Measurements from ENCODE around the gene HES7. TPM values are rescaled to one million over a fixed set of nuclear protein-coding genes. Genes with fewer than 3 reads are reported as not detected.
A peak's percentile ranks its signal among the peaks of the same experiment; 100 is the strongest.

The HES7 gene
- polyA plus RNA-seq, 1 experiment = not detected

DNA sequence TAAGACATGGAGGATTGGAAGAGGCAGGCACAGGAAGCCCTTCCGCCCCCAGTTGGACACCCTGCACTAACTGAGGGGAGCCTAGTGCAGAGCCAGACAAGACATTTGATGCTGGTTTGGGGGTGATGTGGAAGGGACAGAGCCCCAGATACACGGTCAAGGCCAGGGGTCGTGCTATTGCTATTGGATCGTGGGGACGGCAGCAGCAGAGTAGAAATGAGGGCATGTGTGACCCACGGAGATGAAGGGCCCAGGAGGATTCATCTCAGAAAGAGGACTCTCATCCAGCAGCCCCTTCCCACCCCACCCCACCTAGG, 40.9 kb upstream of the HES7 start:
- H3K4me3 ChIP-seq (ENCODE audit: low read depth, low read length) = no peak overlapping the region
- H3K27me3 ChIP-seq (ENCODE audit: control insufficient read depth, insufficient read depth, low read length) = no peaks in the 10 kb centered on the region
- ChIA-PET CTCF (no interaction called here), POLR2A (interaction anchor here (1.0 to 1.3 kb wide), 2 partner anchors 9 to 14 kb away, joined by 4 to 9 read pairs; no protein-coding TSS in a partner anchor)
- no peak for DNase-seq (ENCODE audit: low read depth, low spot score)
- H3K9me3 ChIP-seq (ENCODE audit: control insufficient read depth, insufficient read depth, low read length) = no peaks in the 10 kb centered on the region; the same call in 1 of the 2 replicates
- H3K27ac ChIP-seq (ENCODE audit: low read depth, low read length) = peak overlapping the region; percentile 47
- TF ChIP-seq, protein P1, sequence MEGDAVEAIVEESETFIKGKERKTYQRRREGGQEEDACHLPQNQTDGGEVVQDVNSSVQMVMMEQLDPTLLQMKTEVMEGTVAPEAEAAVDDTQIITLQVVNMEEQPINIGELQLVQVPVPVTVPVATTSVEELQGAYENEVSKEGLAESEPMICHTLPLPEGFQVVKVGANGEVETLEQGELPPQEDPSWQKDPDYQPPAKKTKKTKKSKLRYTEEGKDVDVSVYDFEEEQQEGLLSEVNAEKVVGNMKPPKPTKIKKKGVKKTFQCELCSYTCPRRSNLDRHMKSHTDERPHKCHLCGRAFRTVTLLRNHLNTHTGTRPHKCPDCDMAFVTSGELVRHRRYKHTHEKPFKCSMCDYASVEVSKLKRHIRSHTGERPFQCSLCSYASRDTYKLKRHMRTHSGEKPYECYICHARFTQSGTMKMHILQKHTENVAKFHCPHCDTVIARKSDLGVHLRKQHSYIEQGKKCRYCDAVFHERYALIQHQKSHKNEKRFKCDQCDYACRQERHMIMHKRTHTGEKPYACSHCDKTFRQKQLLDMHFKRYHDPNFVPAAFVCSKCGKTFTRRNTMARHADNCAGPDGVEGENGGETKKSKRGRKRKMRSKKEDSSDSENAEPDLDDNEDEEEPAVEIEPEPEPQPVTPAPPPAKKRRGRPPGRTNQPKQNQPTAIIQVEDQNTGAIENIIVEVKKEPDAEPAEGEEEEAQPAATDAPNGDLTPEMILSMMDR (IDR thresholded peaks at IDR 0.05; ENCODE audit: low read depth, low read length) = no peak

DNA sequence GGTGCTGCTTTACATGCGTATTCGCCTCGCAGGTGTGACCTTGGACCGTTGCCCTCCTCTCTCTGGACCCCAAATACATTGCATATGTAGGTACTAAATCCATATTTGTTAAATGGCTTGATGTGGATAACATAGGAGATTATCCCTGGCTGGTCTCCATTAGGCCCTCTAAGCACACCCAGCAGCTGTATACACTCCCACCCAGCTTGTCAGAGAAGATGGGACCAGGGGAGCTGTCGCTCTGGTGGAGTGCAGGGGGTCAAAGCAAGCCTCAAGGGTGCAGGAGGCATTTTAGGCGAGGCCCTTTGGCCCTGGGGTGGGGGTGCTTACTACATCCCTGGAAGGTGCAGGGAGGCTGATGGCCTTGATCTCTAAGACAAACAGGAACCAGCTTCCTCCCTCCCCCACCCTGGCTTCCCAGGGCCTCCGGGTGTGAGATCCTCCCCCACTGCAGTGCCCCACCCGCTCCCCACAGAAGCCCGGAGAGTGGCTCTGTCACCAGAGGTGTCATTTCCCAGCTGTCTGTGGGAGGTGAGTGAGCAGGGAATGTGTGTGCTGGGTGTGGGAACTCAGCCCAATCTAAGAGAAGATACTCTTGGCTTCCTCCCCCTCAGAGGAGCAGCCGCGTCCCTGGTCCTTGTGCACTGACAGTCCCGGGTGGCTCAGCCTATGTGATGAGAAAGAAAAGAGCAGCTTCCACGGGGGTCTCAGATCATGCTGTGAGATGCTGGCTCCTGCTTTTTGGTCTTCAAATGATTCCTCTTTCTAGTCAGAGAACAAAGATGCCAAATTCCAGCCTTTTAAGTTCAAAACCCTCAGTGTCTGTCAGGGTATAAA, 40.3 kb upstream of the HES7 start:
- TF ChIP-seq, protein P1 (IDR thresholded peaks at IDR 0.05; ENCODE audit: low read depth, low read length) = no peak
- no peaks in the 10 kb centered on the region; the same call in 1 of the 2 replicates for H3K9me3 ChIP-seq (ENCODE audit: control insufficient read depth, insufficient read depth, low read length)
- H3K4me3 ChIP-seq (ENCODE audit: low read depth, low read length) = no peak overlapping the region
- peak overlapping the region; percentile 47 for H3K27ac ChIP-seq (ENCODE audit: low read depth, low read length)
- ChIA-PET POLR2A (interaction anchor here (1.0 to 1.3 kb wide), 2 partner anchors 9 to 13 kb away, joined by 4 to 9 read pairs; no protein-coding TSS in a partner anchor), CTCF (no interaction called here)
- no peak for DNase-seq (ENCODE audit: low read depth, low spot score)
- no peaks in the 10 kb centered on the region for H3K27me3 ChIP-seq (ENCODE audit: control insufficient read depth, insufficient read depth, low read length)

DNA sequence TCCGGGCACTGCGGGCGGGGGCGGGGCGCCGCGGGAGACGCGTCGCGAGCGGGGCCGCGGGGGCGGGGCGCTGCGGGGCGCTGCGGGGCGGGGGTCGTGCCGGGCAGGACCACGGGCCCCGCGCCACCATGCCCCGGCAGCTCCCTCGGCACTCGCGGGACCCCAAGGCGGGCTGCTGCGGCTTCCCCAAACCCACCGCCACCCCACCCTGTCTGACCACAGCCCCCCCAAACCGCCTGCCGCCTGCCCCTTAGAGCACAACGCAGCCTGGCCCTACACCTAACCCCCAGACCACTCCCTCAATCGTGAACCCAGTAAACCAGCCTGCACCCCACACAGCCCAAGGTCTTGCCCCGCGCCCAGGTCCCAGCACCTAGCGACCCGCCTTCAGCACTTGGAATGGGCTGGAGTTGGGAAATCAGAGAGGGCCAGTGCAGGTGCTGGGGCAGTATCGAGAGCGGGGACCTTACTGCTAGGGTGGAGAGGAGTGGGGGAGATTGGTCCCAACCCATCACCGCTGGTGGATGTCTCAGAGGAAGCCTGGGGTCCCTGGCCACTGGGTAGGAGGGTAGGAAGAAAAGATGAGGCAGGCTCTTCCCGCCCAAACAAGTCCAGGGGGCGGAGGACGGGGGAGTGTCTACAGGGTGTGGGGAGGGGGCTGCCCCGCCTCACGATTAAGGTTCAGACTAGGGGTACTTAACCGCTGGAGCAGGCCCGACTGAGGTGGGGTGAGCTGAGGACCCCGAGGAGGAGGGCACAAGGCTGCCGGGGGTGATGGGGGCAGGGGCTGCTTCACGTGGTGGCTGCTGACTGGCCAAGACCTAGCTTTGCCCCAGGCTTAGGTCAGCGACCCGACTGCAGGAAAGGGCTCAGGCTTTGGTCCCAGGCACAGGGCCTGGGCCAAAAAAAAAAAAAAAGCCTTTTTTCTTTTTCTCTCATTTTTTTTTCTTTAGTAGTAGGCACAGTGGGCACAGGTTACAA, 39.4 kb upstream of the HES7 start:
- ChIA-PET POLR2A (interaction anchor here (0.6 to 1.3 kb wide), 2 partner anchors 10 to 812 kb away, joined by 3 to 9 read pairs; no protein-coding TSS in a partner anchor), CTCF (interaction anchor here (0.6 kb wide), 1 partner anchor 530 kb away, joined by 6 read pairs; no protein-coding TSS in a partner anchor)
- no peak for DNase-seq (ENCODE audit: low read depth, low spot score)
- H3K9me3 ChIP-seq (ENCODE audit: control insufficient read depth, insufficient read depth, low read length) = no peaks in the 10 kb centered on the region; the same call in 1 of the 2 replicates
- H3K4me3 ChIP-seq (ENCODE audit: low read depth, low read length) = peak overlapping the region; percentile 90
- H3K27me3 ChIP-seq (ENCODE audit: control insufficient read depth, insufficient read depth, low read length) = no peaks in the 10 kb centered on the region
- TF ChIP-seq, protein P1 (IDR thresholded peaks at IDR 0.05; ENCODE audit: low read depth, low read length) = no peak
- H3K27ac ChIP-seq (ENCODE audit: low read depth, low read length) = peak overlapping the region; percentile 47

DNA sequence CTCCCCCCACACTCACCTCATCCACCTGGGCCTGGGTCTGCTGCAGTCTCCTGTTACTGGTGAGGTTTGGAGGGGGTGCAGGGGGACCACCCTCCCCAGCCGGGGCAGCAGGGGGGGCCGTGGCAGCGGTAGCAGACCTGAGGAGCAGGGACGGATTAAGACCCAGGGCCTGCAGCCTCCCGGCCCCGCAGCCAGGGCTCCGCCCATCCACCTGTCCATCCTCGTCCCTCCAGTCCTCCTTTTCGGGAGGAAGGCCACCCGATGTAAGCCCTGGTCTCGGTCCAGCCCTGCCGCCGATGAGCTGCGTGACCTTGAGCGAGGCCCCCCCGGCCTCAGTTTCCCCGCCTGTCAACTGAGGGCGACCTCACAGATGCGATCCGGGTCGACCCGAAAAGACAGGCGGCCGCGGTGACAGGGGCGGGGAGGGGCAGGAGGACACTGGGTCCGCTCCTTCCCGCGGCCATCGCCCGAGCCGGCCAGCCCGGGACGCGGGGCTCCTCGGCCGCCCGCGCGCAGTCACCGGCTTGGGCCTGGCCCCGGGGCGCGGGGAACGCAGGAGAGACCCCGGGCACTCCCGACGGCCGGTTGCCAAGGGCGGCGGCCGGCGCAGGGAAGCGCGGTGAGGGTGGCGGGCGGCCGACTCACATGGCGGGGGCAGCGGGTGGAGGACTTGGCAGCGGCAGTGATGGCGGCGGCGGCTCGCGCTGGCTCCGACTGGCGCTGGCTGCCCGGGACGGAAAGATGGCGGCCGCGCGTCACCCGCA, 38.5 kb upstream of the HES7 start, which contains the start of gene VAMP2:
Gene VAMP2, minus strand, starts transcription at position 716 of the 764 bp plus-strand sequence. Its CDS starts 69 bp downstream, at position 647.
- CTCF ChIA-PET = interaction anchor here (0.6 kb wide), 1 partner anchor 28 kb away, joined by 3 read pairs; the partner anchor contains the start of gene BORCS6
- Histone ChIP-seq H3K27ac (ENCODE audit: low read depth, low read length) (peak within 1 kb of the TSS; percentile 47), H3K4me3 (ENCODE audit: low read depth, low read length) (peak within 1 kb of the TSS; percentile 90), H3K27me3 (ENCODE audit: control insufficient read depth, insufficient read depth, low read length) (no peaks in the 10 kb centered on the region), H3K9me3 (ENCODE audit: control insufficient read depth, insufficient read depth, low read length) (no peaks in the 10 kb centered on the region; the same call in 1 of the 2 replicates)
- TF ChIP-seq, protein P1 (IDR thresholded peaks at IDR 0.05; ENCODE audit: low read depth, low read length) = no peak
- POLR2A ChIA-PET = interaction anchor here (0.6 kb wide), 1 partner anchor 811 kb away, joined by 3 read pairs; no protein-coding TSS in a partner anchor
- no peak for DNase-seq (ENCODE audit: low read depth, low spot score)

Data from AG04450 (cell line).